ENCODE results near the gene CCDC3.

Gene CCDC3

GRCh38 chr10:13026873-13027272 is 25.4 kb upstream of the CCDC3 start:
- no peak for TF ChIP-seq CTCF (conservative IDR thresholded peaks at IDR 0.05; ENCODE audit: low read depth)
- no peak overlapping the region for H3K27ac ChIP-seq
- CTCF ChIA-PET = no interaction called here
- no peak for DNase-seq (ENCODE audit: low spot score)
- POLR2A ChIA-PET (ENCODE audit: low non-redundant PET) = no interaction called here

GRCh38 chr10:13023754-13024153 is 22.2 kb upstream of the CCDC3 start:
- ChIA-PET CTCF (no interaction called here), POLR2A (ENCODE audit: low non-redundant PET) (no interaction called here)
- no peak for TF ChIP-seq CTCF (conservative IDR thresholded peaks at IDR 0.05; ENCODE audit: low read depth)
- DNase-seq (ENCODE audit: low spot score) = no peak
- H3K27ac ChIP-seq = no peak overlapping the region

GRCh38 chr10:13019280-13019679 is 17.8 kb upstream of the CCDC3 start:
- no peak for DNase-seq (ENCODE audit: low spot score)
- ChIA-PET CTCF (interaction anchor here (0.7 kb wide), 1 partner anchor 27 kb away, joined by 3 read pairs; no protein-coding TSS in a partner anchor), POLR2A (ENCODE audit: low non-redundant PET) (no interaction called here)
- no peak for TF ChIP-seq CTCF (conservative IDR thresholded peaks at IDR 0.05; ENCODE audit: low read depth)
- no peak overlapping the region for H3K27ac ChIP-seq

- no peak for DNase-seq (ENCODE audit: low spot score)
- CTCF ChIA-PET = interaction anchor here (0.6 to 0.7 kb wide), 3 partner anchors 17 to 366 kb away, joined by 3 to 5 read pairs (median 4); partner anchors contain the start of gene CCDC3
- no peak for TF ChIP-seq CTCF (conservative IDR thresholded peaks at IDR 0.05; ENCODE audit: low read depth)
- no peak overlapping the region for H3K27ac ChIP-seq
- POLR2A ChIA-PET (ENCODE audit: low non-redundant PET) = no interaction called here
Measured at GRCh38 chr10:13018171-13018570, 16.7 kb upstream of the CCDC3 start.

- DNase-seq (ENCODE audit: low spot score) = no peak
- ChIA-PET CTCF (no interaction called here), POLR2A (ENCODE audit: low non-redundant PET) (no interaction called here)
- no peak overlapping the region for H3K27ac ChIP-seq
- no peak for TF ChIP-seq CTCF (conservative IDR thresholded peaks at IDR 0.05; ENCODE audit: low read depth)
Measured at GRCh38 chr10:13016886-13017285, 15.4 kb upstream of the CCDC3 start.

- no peak for TF ChIP-seq CTCF (conservative IDR thresholded peaks at IDR 0.05; ENCODE audit: low read depth)
- POLR2A ChIA-PET (ENCODE audit: low non-redundant PET) = no interaction called here
- no peak overlapping the region for H3K27ac ChIP-seq
- DNase-seq (ENCODE audit: low spot score) = no peak
- CTCF ChIA-PET = no interaction called here
Measured at GRCh38 chr10:13016426-13016825, 14.9 kb upstream of the CCDC3 start.

- CTCF ChIA-PET = no interaction called here
- TF ChIP-seq CTCF (conservative IDR thresholded peaks at IDR 0.05; ENCODE audit: low read depth) = no peak
- POLR2A ChIA-PET (ENCODE audit: low non-redundant PET) = no interaction called here
Measured at GRCh38 chr10:13006037-13006436, 4.5 kb upstream of the CCDC3 start.

More at GRCh38 chr10:13006037-13006436, 4.5 kb upstream of the CCDC3 start:
- no peak overlapping the region for H3K27ac ChIP-seq
- no peak for DNase-seq (ENCODE audit: low spot score)
